Putamen (tissue), 1 donor: ENCODE results near the gene CNTN6.
A peak's percentile ranks its signal among the peaks of the same experiment; 100 is the strongest.

ENCODE experiments used
- DNase-seq: peaks from one replicate; pipeline ENCODE4 v3.0.0-alpha.2; 2016; ENCODE audit warnings: low spot score

CNTN6 gene

DNA sequence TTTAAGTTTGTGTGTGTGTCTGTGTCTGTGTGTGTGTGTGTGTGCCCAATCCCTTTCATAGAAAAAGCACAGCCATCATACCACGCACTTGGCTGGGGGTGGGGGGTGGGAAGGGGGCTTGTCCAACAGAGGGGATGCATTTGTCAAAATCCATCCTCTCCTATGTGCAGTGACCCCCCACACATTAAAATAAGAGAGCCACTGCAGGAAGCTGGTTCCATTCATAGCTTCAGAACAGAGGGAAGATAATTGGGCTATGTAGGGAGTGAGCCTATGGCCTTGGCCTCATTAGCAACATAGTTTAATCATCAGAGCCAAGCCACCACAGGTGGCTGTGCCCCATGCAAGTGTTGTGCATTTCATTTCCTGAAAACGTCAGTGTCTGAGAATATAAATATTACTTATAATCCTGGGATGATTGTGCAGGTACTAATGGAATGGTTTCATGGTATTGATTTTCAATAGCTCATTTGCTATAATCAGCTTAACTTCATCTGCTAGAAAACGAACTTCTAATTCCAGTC, 330.8 kb downstream of the CNTN6 start:
- no peak for DNase-seq

DNA sequence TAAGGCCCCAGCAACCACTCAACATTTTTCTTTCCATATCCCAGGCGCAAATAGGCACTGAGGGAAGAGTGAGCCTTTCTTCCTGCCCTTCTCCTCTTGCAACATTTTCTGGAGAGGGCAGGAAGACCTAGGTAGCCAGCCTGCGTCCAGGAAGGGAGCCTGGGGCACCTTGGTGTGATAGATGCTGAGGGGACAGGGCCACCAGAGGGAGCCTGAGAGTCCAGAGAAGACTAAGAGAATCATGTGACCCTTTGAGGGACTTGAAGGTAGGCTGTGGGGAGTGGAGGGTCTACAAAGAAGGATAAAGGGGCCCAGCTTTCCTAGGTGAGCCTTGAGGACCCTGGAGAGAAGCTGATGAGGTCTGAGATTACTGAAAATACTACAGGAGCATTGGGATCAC, 346.6 kb downstream of the CNTN6 start:
- DNase-seq = no peak

DNA sequence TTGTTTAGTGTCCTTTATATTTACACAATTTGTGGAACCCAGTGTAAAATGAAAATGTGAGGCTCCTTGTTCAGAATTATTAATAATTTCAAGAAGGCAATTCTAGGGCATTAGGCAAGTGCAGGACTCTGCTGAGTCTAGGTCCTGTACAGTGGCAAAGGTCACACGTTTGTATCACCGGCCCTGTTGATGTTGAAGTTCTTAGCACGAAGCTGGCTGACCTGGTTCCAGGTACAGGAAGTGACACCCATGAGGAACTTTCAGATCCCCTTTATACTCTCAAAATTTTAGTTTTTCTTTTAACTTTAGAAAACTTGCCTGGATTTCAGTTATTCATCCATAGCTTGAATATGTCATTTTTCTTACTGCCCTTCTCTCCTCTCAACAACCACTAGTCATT, 349.4 kb downstream of the CNTN6 start:
- DNase-seq = no peak

DNA sequence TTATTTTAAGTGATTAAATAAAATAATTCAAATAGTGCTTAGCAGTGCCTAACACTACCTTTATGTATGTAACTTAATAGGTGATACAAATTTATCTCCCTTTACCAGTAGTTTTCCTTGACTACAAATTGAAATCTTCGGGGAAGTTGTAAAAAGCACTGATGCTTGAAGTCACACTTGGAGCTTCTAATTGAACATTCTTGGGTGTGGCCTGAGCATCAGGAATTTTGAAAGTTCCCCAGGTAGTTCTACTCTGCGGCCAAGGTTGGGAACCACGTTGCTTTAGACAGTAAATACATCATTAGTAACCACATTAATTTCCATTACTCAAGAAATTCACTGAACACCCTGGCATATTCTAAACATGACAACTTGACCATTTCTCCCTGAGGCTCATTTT, 351.4 kb downstream of the CNTN6 start:
- no peak for DNase-seq

DNA sequence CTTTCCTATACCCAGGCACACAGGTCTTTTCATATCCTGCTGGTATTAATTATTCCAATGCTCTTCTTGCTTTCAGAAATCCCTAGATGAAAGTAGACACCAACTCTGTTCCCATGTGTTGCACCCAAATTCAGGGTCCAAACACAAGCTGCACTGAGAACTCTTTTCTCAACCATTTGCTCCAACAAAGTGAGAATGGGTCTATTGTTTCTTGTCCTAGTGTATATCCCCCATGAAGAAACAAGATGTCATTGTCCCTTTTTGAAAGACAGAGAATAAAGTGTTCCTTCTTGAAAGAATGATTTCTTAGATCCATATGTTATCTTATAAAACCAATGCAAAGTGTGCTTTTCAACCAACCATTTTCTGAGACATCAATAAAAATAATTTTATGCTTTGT, 353.7 kb downstream of the CNTN6 start:
- peak; percentile 45 for DNase-seq

DNA sequence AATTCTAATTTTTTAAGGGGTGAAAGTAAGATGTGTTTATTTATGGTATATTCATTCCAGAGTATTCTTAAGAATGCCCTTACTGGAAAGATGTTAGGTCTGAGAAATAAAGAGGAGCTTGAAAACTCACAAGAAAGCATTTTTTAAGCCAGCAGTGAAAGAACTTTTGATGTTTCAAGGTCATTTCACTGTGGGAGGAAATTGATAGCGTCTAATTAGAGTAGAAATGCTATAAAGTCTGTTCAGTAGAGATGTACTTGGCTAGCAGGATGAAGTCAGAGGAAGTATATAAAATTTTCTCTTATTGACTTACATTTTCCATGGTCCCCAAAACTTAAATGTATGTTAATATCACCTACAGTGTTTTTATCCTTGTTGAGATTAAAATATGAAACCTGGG, 354.6 kb downstream of the CNTN6 start:
- DNase-seq = no peak

DNA sequence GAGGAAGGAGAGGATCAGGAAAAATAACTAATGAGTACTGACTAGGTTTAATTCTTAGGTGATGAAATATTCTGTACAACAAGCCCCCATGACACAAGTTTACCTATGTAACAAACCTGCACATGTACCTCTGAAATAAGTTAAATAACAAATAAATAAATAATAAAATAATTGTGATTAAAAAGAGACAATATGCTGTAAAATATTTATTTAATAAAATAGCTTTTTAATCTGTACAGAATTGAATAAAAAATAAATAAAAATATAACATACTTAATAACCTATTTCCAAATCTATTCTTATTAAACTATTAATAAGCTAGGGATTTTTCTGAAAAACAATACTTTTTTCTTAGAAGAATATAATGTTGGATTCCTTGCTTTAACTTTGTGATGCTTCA, 355.6 kb downstream of the CNTN6 start:
- DNase-seq = no peak
